SKM-1 (cell line): ENCODE measurements around the gene FBXO30.

Source experiments
- DNase-seq: peaks from one replicate; lab custom pipeline; 2025; ENCODE audit not compliant: unreplicated experiment; lab: John Stamatoyannopoulos, UW

FBXO30 gene

GRCh38 chr6:145758113-145758512 lies 56.5 kb downstream of the FBXO30 start:
- DNase-seq, result no peak

DNA sequence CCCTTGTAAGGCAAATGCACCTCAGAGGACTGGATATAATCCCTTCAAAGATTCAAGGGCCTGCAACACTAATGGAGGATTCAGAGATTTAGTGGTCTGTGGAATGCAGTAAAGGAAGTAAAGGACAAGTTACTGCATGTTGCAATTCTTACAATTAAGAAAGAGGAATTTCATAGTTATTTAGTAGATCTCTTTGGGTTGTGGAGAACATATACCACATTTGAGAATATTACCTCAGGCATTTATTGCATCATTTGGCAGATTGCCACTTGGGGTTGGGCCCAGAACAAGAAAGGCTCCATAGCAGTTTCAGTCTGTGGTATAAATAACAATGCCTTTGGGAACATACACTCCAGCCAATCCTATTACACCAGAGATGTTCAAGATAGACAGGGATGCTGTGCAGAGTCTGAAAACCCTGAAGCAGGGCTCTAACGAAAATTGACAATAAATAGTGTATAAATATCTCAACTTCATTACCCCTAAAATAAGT lies 58.4 kb downstream of the FBXO30 start:
- peak; percentile 22 for DNase-seq

- no peak for DNase-seq
These were observed 58.9 kb downstream of the FBXO30 start for GRCh38 chr6:145755682-145756081.

DNA sequence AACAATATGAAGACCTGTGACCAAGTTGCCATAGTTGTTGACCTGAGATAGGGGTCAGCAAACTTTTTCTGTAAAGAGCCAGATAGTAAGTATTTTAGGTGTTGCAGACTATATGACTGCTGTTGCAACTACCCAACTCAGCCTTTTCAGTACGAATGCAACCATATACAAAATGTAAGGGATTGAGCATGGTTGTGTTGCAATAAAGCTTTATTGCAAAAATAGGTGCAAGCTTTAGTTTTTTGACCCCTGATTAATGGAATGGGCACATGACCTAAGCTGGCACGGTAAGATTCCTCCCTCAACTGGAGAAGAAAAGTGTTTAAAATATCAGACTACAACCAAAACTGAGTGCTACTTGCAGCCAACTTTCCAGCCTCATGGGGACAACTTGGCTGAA lies 62.0 kb downstream of the FBXO30 start:
- DNase-seq, result no peak

DNA sequence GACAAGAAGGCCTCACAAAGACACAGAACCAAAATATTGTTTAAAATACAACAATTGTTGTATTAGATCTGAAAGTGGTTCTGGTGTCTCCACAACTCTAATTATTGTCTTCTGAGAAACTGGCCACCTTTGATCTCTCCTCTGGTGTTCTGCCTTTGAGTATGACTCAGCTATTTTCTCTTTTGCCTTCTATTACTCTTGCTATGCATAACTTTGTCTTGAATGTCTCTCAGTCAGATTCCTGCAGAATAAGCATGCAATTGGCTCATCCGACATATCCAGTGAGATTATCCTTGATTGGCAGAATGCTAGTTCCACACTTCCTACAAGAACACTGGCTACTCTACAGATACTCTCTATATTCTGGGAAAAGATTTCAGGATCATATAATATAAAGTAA lies 65.0 kb downstream of the FBXO30 start:
- no peak for DNase-seq

DNA sequence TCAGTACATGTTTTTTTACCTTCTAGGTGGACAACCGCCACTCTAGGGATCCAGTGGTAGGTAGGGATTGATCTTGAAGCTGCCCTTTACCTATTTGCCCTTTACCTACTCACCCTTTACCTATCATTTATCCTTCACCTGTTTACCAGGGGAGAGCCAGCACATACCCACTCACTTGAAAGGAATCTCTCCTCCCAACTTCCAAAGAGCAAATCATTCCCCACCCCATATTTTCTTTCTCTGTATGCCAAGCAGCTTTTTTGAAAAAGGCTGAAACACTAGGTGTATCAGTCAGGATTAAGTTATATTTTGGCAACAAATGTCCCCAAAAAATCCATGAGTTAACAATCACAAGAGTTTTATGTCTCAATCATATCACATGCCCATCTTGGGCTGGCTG lies 68.7 kb downstream of the FBXO30 start:
- no peak for DNase-seq

DNA sequence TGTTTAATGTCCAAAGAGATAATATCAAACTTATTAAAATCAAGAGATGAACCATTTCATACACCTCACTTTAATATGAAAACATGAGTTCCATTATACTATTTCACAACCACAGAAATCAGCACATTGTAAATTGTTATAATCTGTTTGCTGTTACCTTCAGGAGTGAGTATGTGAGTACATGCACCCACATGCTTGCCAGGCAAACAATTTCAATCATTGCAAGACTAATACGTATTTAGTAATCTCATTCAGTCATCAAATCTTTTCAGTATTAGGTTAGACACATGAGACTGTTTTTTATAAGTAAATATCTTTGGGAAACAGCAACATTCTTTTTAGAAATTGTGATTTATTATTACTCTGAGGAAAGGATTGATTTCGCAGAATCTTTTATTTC lies 70.0 kb downstream of the FBXO30 start:
- no peak for DNase-seq
